C4-2B (cell line): Measurements from ENCODE around the gene ZNF836.

Experiments used
- H3K27ac ChIP-seq: fragments of 450-650 bp; 2 replicates; pipeline ENCODE4 v1.5.1; 2017
- ZFX ChIP-seq: fragments of 450-650 bp; IDR thresholded peaks from 2 replicates; pipeline ENCODE4 v1.6.1; 2017
- TF ChIP-seq, protein P1 (sequence below): fragments of 450-650 bp; conservative IDR thresholded peaks from 2 replicates; pipeline ENCODE4 v1.5.1; 2017; ENCODE audit warnings: mild to moderate bottlenecking

Gene ZNF836

DNA sequence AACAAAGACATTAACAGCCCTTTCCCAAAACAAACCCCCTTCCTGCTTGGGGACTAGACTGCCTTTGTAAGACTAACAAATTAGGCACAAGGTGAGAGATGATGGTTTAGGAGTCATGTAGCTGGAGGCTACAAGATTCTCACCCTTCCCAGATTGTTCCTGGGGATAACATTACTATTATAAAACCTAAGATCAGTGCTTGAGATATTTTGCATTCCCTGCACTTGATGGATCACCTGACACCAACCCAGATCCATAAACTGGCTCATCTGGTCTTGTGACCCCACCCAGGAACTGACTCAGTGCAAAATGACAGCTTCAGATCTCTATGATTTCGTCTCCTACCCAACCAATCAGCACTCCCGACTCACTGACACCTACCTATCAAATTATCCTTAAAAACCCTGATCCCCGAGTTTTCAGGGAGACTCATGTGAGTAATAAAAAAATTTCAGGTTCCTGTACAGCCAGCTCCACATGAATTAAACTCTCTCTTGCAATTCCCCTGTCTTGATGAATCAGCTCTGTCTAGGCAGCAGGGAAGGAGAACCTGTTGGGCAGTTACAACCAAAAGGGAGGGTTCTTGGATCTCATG lies 29.3 kb downstream of the ZNF836 start:
- TF ChIP-seq ZFX, result no peak
- TF ChIP-seq, protein P1, sequence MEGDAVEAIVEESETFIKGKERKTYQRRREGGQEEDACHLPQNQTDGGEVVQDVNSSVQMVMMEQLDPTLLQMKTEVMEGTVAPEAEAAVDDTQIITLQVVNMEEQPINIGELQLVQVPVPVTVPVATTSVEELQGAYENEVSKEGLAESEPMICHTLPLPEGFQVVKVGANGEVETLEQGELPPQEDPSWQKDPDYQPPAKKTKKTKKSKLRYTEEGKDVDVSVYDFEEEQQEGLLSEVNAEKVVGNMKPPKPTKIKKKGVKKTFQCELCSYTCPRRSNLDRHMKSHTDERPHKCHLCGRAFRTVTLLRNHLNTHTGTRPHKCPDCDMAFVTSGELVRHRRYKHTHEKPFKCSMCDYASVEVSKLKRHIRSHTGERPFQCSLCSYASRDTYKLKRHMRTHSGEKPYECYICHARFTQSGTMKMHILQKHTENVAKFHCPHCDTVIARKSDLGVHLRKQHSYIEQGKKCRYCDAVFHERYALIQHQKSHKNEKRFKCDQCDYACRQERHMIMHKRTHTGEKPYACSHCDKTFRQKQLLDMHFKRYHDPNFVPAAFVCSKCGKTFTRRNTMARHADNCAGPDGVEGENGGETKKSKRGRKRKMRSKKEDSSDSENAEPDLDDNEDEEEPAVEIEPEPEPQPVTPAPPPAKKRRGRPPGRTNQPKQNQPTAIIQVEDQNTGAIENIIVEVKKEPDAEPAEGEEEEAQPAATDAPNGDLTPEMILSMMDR, result no peak
- H3K27ac ChIP-seq, result no peak overlapping the region

DNA sequence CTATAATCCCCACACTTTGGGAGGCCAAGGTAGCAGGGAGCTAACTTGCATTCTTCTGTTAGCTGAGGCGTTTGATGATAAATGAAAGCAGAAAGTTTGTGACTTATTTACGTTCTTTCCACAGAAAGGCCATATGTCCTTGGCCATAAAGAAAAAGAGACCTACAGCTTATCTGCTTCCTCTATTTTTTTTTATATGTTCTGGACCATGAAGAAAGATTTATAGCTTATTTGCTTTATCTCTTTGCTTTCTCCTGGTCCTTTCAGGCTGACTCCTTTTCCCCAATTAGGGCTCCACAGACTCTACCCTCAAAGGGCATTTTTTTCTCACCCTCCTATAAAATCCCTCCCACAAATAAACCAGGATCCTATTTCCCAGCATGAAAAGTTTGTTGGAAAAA lies 30.2 kb downstream of the ZNF836 start:
- no peak overlapping the region for H3K27ac ChIP-seq
- TF ChIP-seq, protein P1, result no peak
- no peak for TF ChIP-seq ZFX

DNA sequence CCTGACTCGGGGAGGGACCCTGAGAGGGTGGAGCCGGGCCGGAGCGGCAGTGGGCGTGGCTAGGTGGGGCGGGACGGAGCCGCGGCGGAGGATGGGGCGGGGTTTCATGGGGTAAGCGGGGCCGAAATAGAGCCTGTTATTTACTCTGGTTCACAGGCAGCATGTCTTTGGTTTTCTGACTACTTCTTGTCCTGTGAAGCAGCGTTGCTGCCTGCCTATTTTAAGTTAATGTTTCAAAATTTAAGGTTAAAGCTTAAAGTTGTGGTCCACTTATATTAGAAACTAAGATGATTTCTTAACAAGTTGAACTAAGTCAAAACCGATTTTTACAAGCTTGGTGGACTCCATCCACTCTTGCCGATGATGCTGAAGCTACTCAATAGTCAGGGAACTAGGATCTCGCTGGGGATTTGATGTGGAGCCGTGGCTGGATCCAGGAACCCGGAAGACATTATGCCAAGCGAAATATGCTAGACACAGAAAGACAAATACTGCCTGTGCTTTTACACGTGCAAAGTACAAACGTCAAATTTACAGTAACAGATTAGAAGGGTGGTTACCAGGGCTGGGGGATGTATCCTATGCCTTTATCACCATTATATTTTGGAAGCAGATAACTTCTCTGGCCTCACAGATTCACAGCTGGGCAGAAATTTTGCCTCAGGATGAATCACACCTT lies 31.2 kb downstream of the ZNF836 start:
- H3K27ac ChIP-seq, result peak overlapping the region; percentile 91
- TF ChIP-seq ZFX, result no peak
- TF ChIP-seq, protein P1, result no peak

DNA sequence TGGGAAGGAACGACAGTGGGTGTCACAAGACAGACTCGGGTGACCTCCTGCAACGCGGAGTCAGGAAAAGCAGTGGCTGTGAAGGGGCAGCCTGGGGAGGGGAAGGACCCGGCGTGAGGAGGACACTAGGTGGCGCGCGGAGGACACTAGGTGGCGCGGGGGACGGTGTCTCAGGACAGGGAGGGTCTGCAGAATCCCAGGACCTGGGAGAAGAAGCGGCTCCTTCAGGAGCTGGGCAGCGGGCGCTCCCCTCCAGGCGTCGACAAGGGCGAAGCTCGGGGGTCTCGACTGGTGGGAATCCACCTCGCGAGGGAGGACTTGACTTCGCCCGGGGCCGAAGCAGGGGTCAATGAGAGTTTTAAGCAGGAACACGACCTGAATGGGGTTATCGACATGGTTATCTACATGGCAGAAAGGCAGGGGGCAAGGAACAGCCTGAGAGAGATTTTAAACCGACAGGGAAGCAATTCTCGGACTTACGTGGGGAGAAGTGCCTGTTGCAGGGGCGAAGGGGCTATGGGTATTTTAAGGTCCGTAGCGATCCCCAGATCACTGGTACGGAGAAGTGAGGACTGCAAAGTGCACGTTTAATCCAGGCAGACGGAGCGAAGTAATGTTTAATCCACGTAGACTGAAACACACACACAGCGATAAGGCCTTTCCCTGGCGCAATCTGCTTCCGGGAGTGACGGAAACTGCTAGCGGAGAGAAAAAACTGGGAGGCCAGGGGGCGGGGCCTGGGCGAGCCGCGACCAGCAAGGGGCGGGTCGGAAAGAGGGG lies 32.0 kb downstream of the ZNF836 start, which contains the start of gene ZNF616:
Gene ZNF616, minus strand, starts transcription at position 687 of the 780 bp plus-strand sequence. CDS start 9,426 bp downstream, outside the sequence.
- TF ChIP-seq ZFX, result peak; percentile 34; the same call in 1 of the 2 replicates
- TF ChIP-seq, protein P1, result peak; percentile 96
- H3K27ac ChIP-seq, result peak within 1 kb of the TSS; percentile 91

DNA sequence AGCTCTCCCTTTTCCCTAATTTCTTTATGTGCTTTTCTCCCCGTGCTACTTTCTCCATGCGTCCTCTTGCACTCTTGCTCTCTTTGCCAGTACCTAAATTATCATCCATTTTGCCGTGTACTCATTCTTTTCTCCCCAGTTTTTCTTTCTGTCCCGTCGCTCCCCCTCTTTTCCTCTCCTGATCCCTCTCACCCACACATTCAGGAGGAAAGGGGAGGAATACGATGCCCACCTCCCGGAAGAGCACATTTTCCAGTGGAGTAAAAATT lies 32.5 kb downstream of the ZNF836 start:
- peak overlapping the region; percentile 91 for H3K27ac ChIP-seq

DNA sequence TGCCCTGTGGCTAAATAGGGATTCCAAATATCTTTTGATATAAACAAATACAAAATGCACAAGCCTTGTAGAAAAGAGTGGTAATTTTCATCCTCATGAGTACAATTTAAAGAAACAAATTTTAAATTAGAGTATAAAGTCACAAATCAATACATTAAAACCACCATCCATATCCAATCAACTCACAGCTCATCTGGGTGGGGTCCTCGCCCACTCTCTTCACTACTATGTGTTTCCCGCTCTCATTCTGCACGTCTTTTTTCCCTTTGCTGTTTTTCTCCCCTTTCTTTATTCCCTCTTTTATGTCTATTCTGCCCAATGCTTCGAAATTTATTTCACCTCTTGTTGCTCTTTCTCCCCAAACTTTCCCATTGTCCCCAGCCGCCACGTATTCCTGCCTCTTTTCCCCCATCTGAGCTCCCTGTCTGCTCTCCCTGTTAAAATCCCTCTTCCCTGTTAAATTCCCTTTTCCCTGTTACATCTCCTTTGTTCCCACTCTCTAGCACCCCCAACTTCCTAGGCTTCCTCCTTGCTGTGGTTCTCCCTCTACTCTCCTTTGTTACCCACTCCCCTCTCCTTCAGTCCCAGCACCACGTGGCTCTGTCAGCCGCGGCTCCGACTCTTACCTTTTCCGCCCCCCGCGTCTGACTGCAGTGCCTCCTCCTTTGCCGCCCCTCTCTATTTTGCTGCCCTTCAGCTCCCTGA lies 33.0 kb downstream of the ZNF836 start:
- no peak for TF ChIP-seq ZFX
- TF ChIP-seq, protein P1, result no peak
- H3K27ac ChIP-seq, result peak overlapping the region; percentile 91

More for the DNA sequence above, 32.5 kb downstream of the ZNF836 start:
- TF ChIP-seq, protein P1, result no peak
- no peak for TF ChIP-seq ZFX

DNA sequence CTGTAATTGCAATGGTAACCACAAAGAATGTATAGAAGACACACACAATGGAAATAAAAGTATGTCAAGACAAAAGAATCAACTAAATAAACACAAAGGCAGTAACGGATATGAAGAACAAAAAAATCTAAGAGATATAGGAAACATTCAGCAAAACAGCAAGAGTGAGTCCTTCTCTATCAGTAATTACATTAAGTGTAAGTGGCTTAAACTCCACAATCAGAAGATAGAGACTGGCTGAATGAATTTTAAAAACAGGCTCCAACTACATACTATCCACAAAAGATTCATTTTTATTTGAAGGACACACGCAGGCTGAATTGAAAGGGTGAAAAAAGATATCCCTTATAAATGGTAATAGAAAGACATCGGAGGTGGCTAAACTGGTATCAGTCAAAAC lies 51.1 kb downstream of the ZNF836 start:
- H3K27ac ChIP-seq, result no peak overlapping the region
- no peak for TF ChIP-seq ZFX
- TF ChIP-seq, protein P1, result no peak
